ENCODE data around the gene MC3R.

DNA sequence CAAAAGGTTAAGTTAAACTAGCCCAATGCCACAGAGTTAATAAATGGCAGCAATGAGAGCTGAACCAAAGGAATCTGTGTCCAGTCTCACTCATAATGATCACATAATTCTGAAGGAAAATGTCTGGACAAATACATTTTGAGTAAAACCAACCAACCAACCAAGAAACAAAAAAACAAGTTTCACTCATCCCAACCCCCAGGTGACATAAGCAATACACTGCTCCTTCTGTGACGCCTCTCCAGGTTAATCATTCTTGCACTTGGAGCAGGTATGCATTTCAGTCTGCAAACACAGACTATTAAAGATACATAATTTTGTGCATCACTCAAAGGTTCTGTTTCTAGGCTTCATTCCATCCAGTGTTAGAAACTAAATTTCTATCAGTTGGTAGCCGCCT lies 35.2 kb upstream of the MC3R start:
- TF ChIP-seq CTCF (IDR thresholded peaks at IDR 0.05): no peak
- no peak for TF ChIP-seq POLR2A (IDR thresholded peaks at IDR 0.05)

Data from ovary (tissue), 3 donors.